UCSD-AML1 (cell line): Measurements from ENCODE around the gene CACNG1.
"Not testable (repeated sequence)": the region's sequence is repeated elsewhere in the genome, so short reads cannot be mapped to it uniquely, and the experiment has no call there.

Experiments
- DNase-seq: peaks from one replicate; lab custom pipeline; 2025; ENCODE audit not compliant: unreplicated experiment; lab: John Stamatoyannopoulos, UW

CACNG1 gene

DNA sequence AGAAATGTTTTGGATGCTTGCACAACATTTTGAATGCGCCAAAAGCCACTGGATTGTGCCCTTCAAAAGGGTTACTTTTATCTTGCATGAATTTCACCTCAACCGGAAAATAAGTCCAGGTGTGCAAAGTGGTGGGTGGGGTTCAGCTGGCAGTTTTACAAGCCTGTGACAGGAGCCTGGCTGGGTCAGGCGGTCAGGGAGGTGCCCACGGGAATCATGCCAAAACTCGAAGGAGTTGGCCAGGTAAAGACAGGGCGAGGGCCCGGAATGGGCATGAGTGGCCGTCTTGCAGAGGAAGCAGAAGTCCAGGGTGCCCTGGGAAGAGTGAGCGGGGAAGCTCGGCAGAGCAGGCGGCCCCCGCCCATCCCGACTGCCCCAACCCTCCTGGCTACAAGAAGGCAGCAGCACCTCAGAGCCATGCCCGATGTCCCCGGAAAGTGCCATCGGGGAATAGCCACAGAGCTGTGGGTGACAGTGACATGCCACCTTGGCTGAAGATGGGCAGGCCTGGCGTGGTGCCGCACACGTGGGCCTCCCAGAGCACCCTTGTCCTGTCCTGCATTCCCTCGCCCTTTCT, 19.1 kb upstream of the CACNG1 start:
- no peak for DNase-seq

DNA sequence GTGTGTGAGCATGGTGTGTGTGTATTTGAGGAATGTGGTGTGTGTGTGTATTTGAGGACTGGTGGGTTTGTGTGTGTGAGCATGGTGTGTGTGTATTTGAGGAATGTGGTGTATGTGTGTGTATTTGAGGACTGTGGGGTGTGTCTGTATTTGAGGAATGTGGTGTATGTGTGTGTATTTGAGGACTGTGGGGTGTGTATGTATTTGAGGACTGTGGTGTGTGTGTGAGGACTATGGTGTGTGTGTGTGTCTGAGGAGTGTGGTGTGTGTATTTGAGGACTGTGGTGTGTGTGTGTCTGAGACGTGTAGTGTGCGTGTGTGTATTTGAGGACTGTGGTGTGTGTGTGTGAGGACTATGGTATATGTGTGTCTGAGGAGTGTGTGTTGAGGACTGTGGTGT, 18.0 kb upstream of the CACNG1 start:
- DNase-seq: no peak

DNA sequence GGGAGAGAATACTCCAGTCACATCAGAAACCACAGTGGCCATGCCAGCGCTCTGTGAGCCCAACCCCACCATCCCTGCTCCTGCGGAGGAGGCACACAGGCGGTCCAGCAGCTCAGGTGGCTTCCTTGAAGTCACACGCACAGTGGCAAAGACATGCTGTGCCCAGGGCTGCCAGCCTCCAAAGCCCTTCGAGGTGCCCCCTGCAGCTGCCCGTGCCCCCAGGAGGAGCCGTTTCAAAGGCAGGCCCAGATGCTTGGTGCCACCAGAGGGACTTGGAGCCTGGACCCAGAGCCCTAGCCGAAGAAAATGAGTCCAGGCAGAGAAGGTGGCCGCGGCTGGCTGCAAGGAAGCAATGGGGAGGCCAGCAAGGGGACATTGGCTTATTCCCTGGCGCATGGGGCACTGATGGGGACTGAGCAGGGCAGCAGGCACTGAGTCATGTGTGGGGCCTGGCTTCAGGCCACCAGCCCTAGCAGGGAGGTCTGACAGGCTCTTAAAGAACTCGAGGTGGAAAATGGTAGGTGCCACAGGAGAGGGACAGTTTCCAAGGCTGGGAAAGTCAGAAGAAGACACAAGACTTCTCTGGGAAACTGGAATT, 17.2 kb upstream of the CACNG1 start:
- DNase-seq: no peak

DNA sequence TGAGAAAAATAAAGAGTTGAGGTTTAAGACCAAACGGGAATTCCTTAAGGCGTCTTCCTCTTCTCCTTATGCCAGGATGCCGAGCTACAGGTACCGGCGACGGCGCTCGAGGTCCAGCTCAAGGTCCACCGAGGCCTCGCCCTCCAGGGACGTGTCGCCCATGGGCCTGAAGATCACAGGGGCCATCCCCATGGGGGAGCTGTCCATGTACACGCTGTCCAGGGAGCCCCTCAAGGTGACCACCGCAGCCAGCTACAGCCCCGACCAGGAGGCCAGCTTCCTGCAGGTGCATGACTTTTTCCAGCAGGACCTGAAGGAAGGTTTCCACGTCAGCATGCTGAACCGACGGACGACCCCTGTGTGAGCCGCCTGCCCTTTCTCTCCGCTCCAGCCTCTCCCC, 13.7 kb upstream of the CACNG1 start:
- DNase-seq: no peak

DNA sequence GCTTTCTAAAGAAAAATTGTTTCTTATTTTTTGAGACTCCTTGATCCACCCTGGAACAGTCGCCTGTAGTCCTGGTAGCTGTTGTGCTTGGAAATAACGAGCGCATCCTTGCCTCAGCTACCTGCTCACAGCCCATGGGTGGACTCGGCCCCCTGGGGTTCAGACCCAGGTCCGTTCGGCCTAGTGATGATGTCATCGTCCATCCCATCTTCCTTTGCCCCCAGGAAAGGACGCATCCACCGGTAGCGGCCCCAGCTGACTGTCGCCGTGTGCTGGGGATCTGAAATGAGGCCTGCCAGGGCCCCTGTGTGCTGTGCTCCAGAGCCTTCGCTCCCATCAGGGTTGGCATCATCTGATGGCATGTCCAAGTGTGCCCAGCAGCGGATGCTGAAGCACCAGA, 12.0 kb upstream of the CACNG1 start:
- no peak for DNase-seq

DNA sequence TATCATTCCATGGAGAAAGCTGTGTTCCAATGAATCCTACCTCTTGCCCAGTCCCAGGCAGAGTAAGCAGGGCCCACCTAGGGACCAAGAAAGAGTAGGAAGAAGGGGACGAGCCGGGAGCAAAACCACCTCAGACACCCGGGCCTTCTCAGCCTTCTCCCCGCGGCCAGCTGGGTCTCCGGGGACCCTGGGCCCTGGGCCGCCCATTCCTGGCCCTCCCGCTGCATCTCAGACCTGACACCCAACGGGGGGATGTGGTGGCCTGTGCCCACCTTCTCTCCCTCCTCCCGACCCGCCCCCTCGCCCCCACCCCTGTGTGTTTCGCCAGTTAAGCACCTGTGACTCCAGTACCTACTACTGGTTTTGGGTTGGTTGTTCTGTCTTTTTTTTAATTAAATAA, 11.4 kb upstream of the CACNG1 start:
- DNase-seq: no peak

DNA sequence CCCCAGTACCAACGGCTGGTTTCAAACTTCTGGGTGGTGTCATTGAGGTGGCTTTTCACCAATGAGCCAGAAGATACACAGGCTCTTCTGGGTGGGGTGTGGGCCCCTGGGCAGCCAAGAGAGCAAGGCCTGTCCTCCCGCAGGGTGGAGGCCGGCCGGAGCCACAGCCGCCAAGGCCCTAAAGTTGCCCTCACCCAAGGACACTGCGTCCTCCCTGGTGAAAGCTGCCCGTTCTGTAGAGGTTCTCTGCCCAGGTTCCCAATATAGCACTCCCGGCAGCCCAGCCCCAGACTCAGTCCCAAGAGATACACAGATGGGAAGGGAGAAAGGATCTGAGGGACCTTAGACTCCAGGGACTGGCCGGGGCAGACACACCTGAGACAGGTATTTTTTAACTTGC, 10.7 kb upstream of the CACNG1 start:
- no peak for DNase-seq

DNA sequence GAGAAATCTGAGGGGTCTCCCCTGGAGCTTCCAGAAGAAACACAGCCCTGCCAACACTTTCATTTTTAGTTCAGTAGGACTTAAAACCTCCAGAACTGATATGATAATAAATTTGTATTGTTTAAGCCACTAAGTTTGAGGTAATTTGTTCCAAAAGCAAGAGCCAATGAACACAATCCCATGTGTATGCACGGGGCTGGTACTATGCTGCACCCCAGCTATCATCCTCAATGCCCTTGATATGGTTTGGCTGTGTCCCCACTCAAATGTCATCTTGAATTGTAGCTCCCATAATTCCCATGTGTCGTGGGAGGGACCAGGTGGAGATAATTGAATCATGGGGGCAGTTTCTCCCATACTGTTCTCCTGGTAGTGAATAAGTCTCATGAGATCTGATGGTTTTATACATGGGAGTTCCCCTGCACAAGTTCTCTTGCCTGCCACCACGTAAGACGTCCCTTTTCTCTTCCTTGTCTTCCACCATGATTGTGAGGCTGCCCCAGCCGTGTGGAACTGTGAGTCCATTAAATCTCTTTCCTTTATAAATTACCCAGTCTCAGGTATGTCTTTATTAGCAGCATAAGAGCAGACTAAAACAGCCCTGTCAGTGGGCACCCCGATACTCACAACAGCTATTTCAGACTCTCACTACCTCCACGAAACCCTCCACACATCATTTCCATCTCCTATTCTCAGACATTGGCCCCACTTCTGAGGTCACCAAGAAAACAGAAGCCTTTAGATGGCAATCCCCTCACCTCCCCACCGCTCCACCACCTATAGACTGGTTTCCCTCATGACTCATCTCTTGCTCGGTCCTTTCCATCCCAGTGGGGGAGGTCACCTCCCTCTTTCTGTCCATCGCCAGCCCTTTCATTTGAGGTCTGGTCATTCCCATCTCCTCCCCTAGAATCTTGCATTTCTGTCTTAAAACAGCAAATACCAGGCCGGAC, 8.9 kb upstream of the CACNG1 start:
- no peak for DNase-seq

DNA sequence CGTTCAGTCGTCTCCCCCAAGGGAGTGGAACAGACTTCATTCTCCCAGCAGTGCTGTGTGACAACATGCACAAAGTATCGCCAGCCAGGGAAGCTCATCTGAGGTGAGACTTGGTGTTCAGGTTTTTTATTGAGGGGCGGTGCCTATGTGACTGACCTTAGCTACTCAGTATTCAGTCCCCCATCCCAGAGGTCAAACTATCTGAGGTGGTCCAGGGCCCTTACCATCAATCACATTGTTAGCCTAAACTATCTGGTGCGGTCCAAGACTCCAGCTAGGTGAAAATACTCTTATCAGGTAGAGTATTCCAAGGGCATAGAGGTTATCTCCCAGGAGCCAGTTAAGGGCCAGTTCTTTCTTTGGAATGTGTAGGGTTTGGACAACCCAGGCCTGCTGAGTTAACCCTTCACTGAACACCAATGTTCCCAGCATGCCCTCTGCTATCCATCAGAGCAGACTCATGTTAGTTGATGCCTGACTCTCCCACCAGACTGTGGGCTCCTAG, 5.4 kb upstream of the CACNG1 start:
- DNase-seq: no peak

DNA sequence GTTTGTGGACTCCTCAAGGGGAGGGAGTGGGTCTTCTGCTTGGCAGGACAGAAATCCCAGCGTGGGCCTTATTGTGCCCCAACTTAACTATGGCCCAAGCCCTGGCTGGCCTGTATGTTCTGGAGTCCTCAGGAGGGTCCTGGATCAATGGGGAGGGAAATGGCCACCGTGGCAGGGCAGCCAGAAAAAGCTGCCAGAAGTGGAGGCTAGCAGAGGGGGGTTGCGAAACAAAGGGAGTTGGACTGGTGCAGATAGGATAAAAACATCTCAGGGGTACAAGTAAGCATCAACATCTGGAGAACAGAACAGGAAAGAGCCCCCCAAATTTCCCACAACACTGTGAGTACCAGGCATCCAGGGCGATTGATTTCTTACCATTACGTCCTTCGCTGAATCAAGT, 3.7 kb upstream of the CACNG1 start:
- no peak for DNase-seq

DNA sequence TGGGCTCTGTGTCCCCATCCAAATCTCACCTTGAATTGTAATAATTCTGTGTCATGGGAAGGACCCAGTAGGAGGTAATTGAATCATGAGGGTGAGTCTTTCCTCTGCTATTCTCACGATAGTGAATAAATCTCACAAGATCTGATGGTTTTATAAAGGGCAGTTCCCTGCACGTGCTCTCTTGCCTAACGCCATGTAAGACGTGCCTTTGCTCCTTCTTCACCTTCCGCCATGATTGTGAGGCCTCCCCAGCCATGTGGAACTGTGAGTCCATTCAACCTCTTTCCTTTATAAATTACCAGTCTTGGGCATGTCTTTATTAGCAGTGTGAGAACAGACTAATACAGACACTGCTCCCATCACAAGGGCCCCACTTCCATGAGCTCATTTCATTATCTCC, 3.2 kb upstream of the CACNG1 start:
- not testable (repeated sequence) for DNase-seq

DNA sequence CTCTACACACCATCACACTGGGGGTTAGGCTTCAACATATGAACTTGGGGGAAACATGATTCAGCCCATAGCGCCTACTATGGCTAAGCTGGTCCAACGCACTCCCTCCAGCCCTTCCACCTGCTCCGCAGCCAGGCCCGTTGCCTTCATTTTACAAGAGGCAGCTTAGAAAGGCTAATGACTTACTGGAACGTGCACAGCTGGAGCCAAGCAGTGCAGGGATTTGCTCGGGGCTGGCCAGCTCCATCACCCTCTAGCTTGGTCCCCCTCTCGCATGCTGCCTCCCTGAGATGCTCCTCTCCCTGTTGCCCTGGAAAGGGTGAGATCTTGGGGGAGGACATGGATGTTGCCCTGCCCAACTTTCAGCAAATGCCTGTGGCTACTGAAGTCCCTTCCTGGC, 2.8 kb upstream of the CACNG1 start:
- no peak for DNase-seq

DNA sequence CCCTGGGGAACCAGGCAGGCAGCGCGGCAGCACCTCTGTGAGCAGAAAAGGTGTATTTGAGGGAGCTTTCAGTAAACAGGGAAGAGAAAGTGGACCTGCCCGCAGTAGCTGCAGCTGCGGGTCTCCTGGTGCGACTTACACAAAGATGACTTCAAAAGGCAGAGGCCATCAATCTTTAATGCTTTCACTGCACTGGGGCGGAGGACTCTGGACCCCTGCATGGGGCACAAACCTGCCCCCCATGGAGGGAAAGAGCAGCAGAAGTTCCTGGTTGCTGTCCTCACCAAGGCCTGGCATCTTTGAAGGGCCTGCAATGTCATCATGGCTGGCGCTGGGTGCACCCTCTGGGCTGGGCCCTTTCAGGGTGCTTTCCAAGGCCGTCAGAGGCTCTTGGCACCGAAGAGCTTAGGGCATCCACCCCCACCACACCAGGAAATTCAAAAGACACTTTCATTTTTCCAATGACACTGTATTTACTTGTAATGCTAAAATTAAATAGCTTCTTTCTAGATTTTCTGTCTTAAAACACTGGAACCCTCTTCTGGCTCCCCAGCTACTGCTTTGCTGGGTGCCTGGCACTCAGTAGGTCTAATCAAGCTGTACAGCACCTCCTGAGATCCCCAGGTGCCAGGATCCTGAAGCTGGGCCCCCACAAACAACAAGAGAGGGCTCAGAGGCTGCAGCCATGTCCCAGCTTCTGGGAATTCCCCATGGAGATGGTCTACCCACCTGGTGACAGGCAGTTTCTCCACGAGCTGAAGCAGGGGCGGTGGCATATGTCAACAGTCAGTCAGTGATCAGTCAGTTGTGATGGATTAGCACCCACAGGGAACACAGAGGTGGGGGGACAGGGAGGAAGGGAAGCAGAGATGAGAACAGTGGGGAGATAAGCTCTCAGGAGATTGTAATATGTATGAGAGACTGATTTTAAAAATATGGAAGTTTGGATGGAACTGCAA, 2.1 kb upstream of the CACNG1 start:
- DNase-seq: no peak

DNA sequence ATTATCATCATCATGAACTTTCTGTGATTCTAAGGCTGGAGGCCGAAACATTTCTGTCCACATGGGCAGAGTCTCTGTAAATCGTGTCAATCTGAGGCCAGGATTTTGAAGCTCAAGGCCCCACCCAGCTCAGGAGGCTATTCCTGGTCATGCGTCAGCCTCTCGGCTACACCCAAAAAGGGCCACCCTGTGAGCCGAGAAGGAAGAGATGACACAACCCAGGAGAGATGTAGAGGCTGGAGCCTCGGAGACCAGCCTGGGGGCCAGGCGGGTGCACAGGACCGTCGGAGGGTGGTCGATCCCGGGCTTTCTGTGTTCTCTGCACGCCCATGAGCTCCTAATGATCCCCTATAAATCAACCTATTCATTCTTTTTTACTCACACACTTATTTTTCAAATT, 1.1 kb upstream of the CACNG1 start:
- DNase-seq: no peak

DNA sequence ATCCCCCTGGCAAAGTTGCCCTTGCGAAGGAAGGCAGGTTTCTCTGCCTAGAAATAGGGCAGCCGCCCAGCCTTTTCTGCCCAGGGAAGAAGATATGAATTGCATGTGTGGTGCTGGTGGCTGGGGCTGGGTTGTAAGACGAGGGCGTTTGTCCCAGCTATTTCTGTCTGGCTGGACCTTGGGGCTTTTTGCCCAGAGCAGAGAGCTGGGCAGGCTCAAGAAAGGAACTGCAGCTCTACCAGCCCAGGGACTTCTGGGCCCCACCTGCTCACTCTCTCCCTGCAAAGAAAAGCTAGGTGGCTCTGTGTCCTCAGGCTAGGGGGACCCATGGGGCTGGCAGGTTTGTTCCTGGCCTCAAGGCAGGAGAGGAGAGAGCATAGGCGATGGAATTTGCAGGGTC, 586 bp downstream of the CACNG1 start:
- DNase-seq: no peak

DNA sequence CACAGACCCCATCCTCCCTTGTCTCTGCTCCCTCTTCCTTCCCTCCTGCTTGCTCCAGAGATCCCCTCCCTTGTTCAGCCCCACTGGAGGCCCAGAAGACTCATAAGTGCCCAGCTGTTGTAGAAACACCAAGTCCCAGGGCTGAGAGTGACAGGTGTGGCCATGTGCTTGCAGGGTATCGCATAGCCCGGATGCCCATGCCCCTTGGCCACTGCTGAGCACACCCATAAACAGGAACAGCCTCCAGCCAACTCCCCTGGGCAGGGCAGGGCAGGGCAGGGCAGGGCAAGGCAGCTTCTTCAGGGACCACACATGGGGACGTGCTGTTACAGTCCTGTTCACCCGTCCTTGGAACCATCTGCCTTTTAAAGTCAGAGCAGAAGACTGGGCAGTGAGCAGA, 2.0 kb downstream of the CACNG1 start:
- no peak for DNase-seq

DNA sequence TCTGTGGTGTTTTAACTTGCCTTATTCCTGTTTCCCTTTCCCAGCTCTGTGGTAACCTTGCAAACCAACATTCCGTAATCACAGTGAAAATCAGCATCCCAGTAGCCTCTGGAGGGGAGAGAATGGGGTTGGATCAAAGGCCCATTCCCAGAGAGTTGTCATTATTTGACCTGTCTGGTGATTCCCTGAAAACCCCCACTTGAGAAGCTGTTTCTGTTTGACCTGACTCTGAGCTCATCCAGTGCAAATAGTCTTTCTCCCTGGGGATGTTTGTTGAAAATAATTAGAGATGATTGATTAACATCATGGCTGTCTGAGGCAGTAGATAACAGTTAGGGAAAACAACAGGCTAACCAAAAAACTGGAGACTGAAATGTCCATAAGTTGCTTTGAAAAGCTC, 3.0 kb downstream of the CACNG1 start:
- DNase-seq: no peak

DNA sequence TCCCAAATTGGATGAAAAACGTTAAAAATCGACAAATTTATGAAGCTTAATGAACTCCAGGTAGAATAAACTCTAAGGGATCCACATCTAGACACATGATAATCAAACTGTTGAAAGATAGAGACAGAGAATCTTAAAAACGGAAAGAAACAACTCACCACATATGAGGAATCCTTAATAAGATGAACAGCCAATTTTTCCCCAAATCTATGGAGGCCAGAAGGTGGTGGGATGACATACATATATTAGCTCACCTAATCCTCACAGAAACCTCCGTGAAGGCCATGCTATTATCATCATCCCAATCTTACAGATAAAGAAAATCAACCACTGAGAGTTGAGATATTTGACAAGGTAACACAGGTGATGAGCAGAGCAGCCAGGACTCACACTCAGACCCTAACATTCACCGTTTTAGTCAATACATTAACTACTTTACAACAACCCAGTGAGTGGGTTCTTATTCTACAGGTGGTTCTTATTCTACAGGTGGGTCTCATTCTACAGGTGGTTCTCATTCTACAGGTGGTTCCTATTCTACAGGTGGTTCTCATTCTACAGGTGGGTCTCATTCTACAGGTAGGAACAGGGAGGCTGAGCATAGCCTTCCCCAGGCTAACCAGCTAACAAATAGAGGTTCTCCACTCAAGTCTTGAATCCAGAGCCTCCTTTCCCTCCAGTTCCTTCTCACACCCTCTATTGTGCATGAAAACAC, 4.8 kb downstream of the CACNG1 start:
- no peak for DNase-seq

DNA sequence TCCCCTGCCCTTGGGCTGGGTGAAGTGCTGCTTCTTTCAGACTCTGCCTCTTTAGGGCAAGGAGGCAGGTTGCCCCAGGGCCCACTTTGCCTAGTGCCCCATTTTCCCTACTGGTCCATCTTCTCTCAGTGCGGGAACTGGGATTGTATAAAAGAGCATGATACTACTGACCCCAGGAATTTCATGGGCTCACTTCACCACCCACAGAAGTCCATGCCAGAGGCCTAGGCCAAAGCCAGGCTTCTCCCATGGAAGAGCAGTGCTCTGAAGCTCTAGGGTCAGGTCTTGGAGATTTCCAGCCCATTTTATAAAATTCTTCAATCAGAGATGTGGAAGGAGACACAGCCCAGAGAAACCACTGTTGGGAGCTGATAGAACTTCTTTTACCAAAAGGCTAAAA, 5.7 kb downstream of the CACNG1 start:
- DNase-seq: no peak

DNA sequence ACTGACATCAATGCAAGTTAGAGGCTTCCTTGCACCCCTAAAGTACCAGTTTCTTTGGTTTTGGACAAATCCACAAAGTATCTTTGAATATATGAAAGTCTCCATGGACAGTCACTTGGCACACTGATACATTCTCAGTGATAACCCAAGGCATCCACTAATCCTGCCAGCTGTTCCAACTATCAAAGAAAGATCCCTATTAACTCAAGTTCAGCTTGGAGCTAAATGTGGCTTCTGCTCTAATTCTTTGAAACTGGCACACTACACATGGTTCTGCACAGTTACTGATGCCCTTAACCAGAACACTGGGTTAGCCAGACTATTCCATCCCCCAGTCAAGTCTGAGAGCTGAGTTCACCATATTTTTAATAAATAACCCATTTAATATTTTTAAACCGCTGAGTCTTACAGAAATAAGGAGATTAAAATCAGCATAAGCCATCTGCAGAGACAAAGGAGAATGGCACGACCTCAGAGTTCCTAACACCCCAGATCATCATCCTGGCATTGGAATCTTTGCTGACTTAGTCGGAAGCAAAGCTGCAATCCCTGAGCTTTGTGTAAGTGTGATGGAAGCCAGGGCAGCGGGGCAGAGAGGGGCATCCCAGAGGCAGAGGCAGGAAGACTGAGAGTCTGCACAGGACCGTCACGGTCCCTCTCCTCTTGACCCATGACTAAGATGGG, 6.3 kb downstream of the CACNG1 start:
- DNase-seq: no peak
